ENCODE measurements around the gene DCTN5. TPM values are rescaled to one million over a fixed set of nuclear protein-coding genes. Genes with fewer than 3 reads are reported as not detected.

DCTN5 gene
- total and polyA plus RNA-seq, 2 of the 13 experiments (the other 11 are each of a cell fraction or from before 2014, with no cell fraction given) = 105 to 207 TPM

GRCh38 chr16:23595951-23596720 lies 45.1 kb upstream of the DCTN5 start, which contains the start of gene NDUFAB1 (continued):
- TF ChIP-seq SNAPC4 (CRISPR knock-in tag; IDR thresholded peaks at IDR 0.05) (0 out of 2 replicates have a peak, but pooled peaks have one; percentile 75), CENPX (CRISPR knock-in tag; IDR thresholded peaks at IDR 0.05) (no peak), RBAK (CRISPR knock-in tag; IDR thresholded peaks at IDR 0.05) (no peak), ZNF891 (CRISPR knock-in tag; IDR thresholded peaks at IDR 0.05) (peak; percentile 97; the same call in 1 of the 2 replicates), ZBTB10 (CRISPR knock-in tag; IDR thresholded peaks at IDR 0.05; ENCODE audit: borderline replicate concordance) (0 out of 2 replicates have a peak, but pooled peaks have one; percentile 40), USF2 (IDR thresholded peaks at IDR 0.05; ENCODE audit: low read depth, low read length) (no peak), USF2 (CRISPR knock-in tag; IDR thresholded peaks at IDR 0.05; ENCODE audit: borderline replicate concordance) (peak; percentile 9; the same call in 1 of the 2 replicates), ZBTB25 (CRISPR knock-in tag; IDR thresholded peaks at IDR 0.05) (peak; percentile 56), ZNF646 (CRISPR knock-in tag; IDR thresholded peaks at IDR 0.05) (no peak)
